Keratinocyte (primary cell): ENCODE results near the gene SCTR. TPM values are rescaled to one million over a fixed set of nuclear protein-coding genes. Genes with fewer than 3 reads are reported as not detected.

Source experiments
- DNase-seq: peaks from one replicate; pipeline ENCODE4 v3.0.0-alpha.2; 2011; ENCODE audit warnings: low read depth, missing footprints, low spot score
- FAIRE-seq: peaks from 2 replicates; lab custom pipeline; 2011; peaks lifted over from hg19 to GRCh38; lab: Jason Lieb, UNC
- H2AFZ ChIP-seq: 2 replicates; pipeline ENCODE4 v1.6.0; 2012; ENCODE audit warnings: low read length, control low read depth, inconsistent platforms; ENCODE audit not compliant: control insufficient read depth
- H3K27ac ChIP-seq: 2 replicates; pipeline ENCODE4 v1.5.1; 2011; ENCODE audit warnings: low read length; ENCODE audit not compliant: control insufficient read depth, insufficient read depth
- H3K27me3 ChIP-seq: 3 replicates; pipeline ENCODE4 v1.6.0; 2011; ENCODE audit warnings: low read length; ENCODE audit not compliant: control insufficient read depth, insufficient read depth; ENCODE audit errors: extremely low read depth
- H3K36me3 ChIP-seq, 2 experiments: 2 replicates in 1 of 2; 3 replicates in 1 of 2; pipeline ENCODE4 v1.5.1; 2011; ENCODE audit warnings: low read length in 2 of 2, mild to moderate bottlenecking in 1 of 2; ENCODE audit not compliant: control insufficient read depth in 2 of 2, insufficient read depth in 2 of 2; ENCODE audit errors: extremely low read depth in 1 of 2
- H3K4me1 ChIP-seq: 3 replicates; pipeline ENCODE4 v1.5.1; 2011; ENCODE audit warnings: low read length; ENCODE audit not compliant: control insufficient read depth, insufficient read depth; ENCODE audit errors: extremely low read depth
- H3K4me2 ChIP-seq: 3 replicates; pipeline ENCODE4 v1.6.0; 2011; ENCODE audit warnings: low read depth, low read length; ENCODE audit not compliant: control insufficient read depth, insufficient read depth; ENCODE audit errors: extremely low read depth
- H3K4me3 ChIP-seq, 3 experiments: fragments of 200-600 bp in 1 of 3; sonication (generic) in 1 of 3; 2 replicates in 2 of 3; 3 replicates in 1 of 3; pipeline ENCODE4 v1.5.1; 2011 to 2016; ENCODE audit warnings: low read length in 3 of 3, mild to moderate bottlenecking in 3 of 3, control low read depth in 2 of 3, inconsistent platforms in 1 of 3, low read depth in 1 of 3, mixed read lengths in 1 of 3, mixed run types in 1 of 3, moderate library complexity in 1 of 3; ENCODE audit not compliant: control insufficient read depth in 2 of 3, insufficient read depth in 2 of 3; ENCODE audit errors: extremely low read depth in 1 of 3
- H3K79me2 ChIP-seq: 2 replicates; pipeline ENCODE4 v1.6.0; 2012; ENCODE audit warnings: low read length; ENCODE audit not compliant: control insufficient read depth, insufficient read depth
- H3K9ac ChIP-seq: 3 replicates; pipeline ENCODE4 v1.6.0; 2011; ENCODE audit warnings: low read length; ENCODE audit not compliant: control insufficient read depth, insufficient read depth; ENCODE audit errors: extremely low read depth
- H3K9me1 ChIP-seq: 3 replicates; pipeline ENCODE4 v1.6.0; 2011; ENCODE audit warnings: low read length; ENCODE audit not compliant: control insufficient read depth, insufficient read depth; ENCODE audit errors: extremely low read depth
- H3K9me3 ChIP-seq: 2 replicates; pipeline ENCODE4 v1.5.1; 2012; ENCODE audit warnings: low read depth, low read length; ENCODE audit not compliant: control insufficient read depth
- H4K20me1 ChIP-seq: 3 replicates; pipeline ENCODE4 v1.6.0; 2011; ENCODE audit warnings: low read length; ENCODE audit not compliant: control insufficient read depth, insufficient read depth; ENCODE audit errors: extremely low read depth
- CTCF ChIP-seq, 3 experiments: IDR thresholded peaks in 1 of 3; conservative IDR thresholded peaks in 1 of 3; optimal IDR thresholded peaks in 1 of 3; 2 replicates in 2 of 3; 3 replicates in 1 of 3; pipeline versions ENCODE3 to v1.5.1; 2011; ENCODE audit warnings: low read length in 3 of 3, mild to moderate bottlenecking in 3 of 3, moderate library complexity in 2 of 3, control low read depth in 1 of 3, inconsistent platforms in 1 of 3; ENCODE audit not compliant: insufficient read depth in 2 of 3; ENCODE audit errors: extremely low read depth in 1 of 3
- EZH2 ChIP-seq: IDR thresholded peaks from one replicate; pipeline ENCODE4 v1.6.1; 2012; ENCODE audit warnings: inconsistent platforms, mild to moderate bottlenecking, low read length, moderate library complexity
- dilution Hi-C: fragments of 300-500 bp; cut with MboI; formaldehyde crosslinking; loops from one replicate; pipeline ENCODE4 v1.7.0; 2020; ENCODE audit warnings: low sequenced_read_pairs; ENCODE audit not compliant: extremely low pct_ligation_motif_present
- polyA plus RNA-seq, 5 experiments: library from polyadenylated mRNA; depleted of rRNA in 3 of 5; stranded (reverse) in 3 of 5; stranded (forward) in 1 of 5; unstranded in 1 of 5; fragments of >200 nt; gene quantifications; 1 replicate in 1 of 5; 2 replicates in 3 of 5; 3 replicates in 1 of 5; pipeline versions ENCODE4 v1.2.1 to v1.2.3, GENCODE V29; 2011 to 2012; ENCODE audit warnings: missing spikeins in 2 of 5, low read depth in 1 of 5, low replicate concordance in 1 of 5

Gene SCTR
- polyA plus RNA-seq, 1 donor (not counting 4 experiments of a cell fraction or from before 2014, with no cell fraction given) = not detected

- no peaks in the 10 kb centered on the region for H4K20me1 ChIP-seq
- no peaks in the 10 kb centered on the region for H3K9me3 ChIP-seq
- dilution Hi-C loops = no loop called here
- peaks cover 6% of the 10 kb centered on the region for H3K9me1 ChIP-seq
- H3K4me2 ChIP-seq = no peak overlapping the region
- peaks cover 12% of the 10 kb centered on the region for H3K4me1 ChIP-seq
- no peaks in the 10 kb centered on the region for H3K36me3 ChIP-seq
- H3K27me3 ChIP-seq = peaks cover 3% of the 10 kb centered on the region
- DNase-seq = no peak
- TF ChIP-seq CTCF (optimal IDR thresholded peaks at IDR 0.05 in 1 of 3, IDR thresholded peaks at IDR 0.05 in 1 of 3, conservative IDR thresholded peaks at IDR 0.05 in 1 of 3; ENCODE audit: extremely low read depth in 1 of 3, insufficient read depth in 2 of 3, low read length in 3 of 3) (no peak), EZH2 (no peak)
- no peak overlapping the region for H3K9ac ChIP-seq
- no peaks in the 10 kb centered on the region for H3K79me2 ChIP-seq
- no peak overlapping the region for H2AFZ ChIP-seq
- H3K27ac ChIP-seq = no peak overlapping the region
- no peak for FAIRE-seq
- H3K4me3 ChIP-seq = no peak overlapping the region
Observed at GRCh38 chr2:119402645-119403560, 121.4 kb downstream of the SCTR start.

- Histone ChIP-seq H3K27ac (no peak overlapping the region), H3K9me1 (peaks cover 6% of the 10 kb centered on the region), H3K9ac (no peak overlapping the region), H2AFZ (no peak overlapping the region), H3K4me3 (no peak overlapping the region), H3K79me2 (no peaks in the 10 kb centered on the region), H3K4me1 (peaks cover 12% of the 10 kb centered on the region), H4K20me1 (no peaks in the 10 kb centered on the region), H3K4me2 (no peak overlapping the region), H3K36me3 (no peaks in the 10 kb centered on the region), H3K27me3 (peaks cover 3% of the 10 kb centered on the region), H3K9me3 (no peaks in the 10 kb centered on the region)
- FAIRE-seq (no peak), DNase-seq (no peak)
- dilution Hi-C loops = no loop called here
- TF ChIP-seq CTCF (optimal IDR thresholded peaks at IDR 0.05 in 1 of 3, IDR thresholded peaks at IDR 0.05 in 1 of 3, conservative IDR thresholded peaks at IDR 0.05 in 1 of 3; ENCODE audit: extremely low read depth in 1 of 3, insufficient read depth in 2 of 3, low read length in 3 of 3) (no peak), EZH2 (no peak)
Observed at GRCh38 chr2:119402106-119402505, 122.2 kb downstream of the SCTR start.
